PC-9 (cell line): Measurements from ENCODE around the gene ACER3.

Experiments
- EZH2 ChIP-seq: fragments of 200-600 bp; sonication (generic); IDR thresholded peaks from 2 replicates; pipeline ENCODE4 v1.8.0; 2017; ENCODE audit warnings: antibody characterized with exemption, low read depth
- TF ChIP-seq, protein P1 (sequence below): fragments of 200-600 bp; sonication (generic); conservative IDR thresholded peaks from 2 replicates; pipeline ENCODE4 v1.6.1; 2017; ENCODE audit warnings: mixed run types, antibody characterized with exemption, mild to moderate bottlenecking, moderate library complexity

DNA sequence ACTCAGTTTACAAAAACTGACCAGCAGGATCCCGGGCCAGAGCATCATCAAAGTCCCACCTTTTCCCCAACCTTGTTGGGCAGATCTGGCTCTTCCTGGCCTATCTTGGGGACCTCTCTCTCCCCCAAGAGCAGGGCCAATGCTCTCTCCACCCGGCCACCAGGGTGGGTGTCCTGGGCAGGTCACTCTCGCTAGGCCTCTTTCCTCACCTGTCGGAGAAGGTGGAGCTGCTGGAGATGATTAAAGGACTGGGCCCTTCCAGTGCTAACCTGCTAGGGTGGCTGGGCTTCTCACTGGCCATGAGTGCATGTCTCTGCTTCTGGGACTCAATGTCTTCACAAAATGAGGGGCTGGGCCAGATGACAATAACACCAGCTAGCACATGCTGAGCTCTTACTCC, 203.1 kb downstream of the ACER3 start:
- TF ChIP-seq, protein P1, sequence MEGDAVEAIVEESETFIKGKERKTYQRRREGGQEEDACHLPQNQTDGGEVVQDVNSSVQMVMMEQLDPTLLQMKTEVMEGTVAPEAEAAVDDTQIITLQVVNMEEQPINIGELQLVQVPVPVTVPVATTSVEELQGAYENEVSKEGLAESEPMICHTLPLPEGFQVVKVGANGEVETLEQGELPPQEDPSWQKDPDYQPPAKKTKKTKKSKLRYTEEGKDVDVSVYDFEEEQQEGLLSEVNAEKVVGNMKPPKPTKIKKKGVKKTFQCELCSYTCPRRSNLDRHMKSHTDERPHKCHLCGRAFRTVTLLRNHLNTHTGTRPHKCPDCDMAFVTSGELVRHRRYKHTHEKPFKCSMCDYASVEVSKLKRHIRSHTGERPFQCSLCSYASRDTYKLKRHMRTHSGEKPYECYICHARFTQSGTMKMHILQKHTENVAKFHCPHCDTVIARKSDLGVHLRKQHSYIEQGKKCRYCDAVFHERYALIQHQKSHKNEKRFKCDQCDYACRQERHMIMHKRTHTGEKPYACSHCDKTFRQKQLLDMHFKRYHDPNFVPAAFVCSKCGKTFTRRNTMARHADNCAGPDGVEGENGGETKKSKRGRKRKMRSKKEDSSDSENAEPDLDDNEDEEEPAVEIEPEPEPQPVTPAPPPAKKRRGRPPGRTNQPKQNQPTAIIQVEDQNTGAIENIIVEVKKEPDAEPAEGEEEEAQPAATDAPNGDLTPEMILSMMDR = no peak
- TF ChIP-seq EZH2 = no peak
